SK-N-MC (cell line): Measurements from ENCODE around the gene CILP.

ENCODE experiments used
- DNase-seq: peaks from one replicate; pipeline ENCODE4 v3.0.0-alpha.2; 2011; ENCODE audit warnings: low read depth, low spot score
- H3K27ac ChIP-seq: fragments of 200-600 bp; sonication (generic); 2 replicates; pipeline ENCODE4 v1.5.1; 2016; ENCODE audit warnings: mixed run types
- H3K36me3 ChIP-seq: fragments of 200-600 bp; sonication (generic); 2 replicates; pipeline ENCODE4 v1.6.1; 2017; ENCODE audit warnings: antibody characterized with exemption, low read length, mixed read lengths; ENCODE audit not compliant: insufficient read depth
- H3K4me3 ChIP-seq: fragments of 200-600 bp; sonication (generic); 2 replicates; pipeline ENCODE4 v1.5.1; 2016
- H3K9ac ChIP-seq: fragments of 200-600 bp; sonication (generic); 2 replicates; pipeline ENCODE4 v1.8.0; 2017; ENCODE audit warnings: mixed run types, mixed read lengths; ENCODE audit not compliant: insufficient read length
- H3K9me3 ChIP-seq: fragments of 200-600 bp; sonication (generic); 2 replicates; pipeline ENCODE4 v1.6.1; 2017; ENCODE audit warnings: low read depth, mild to moderate bottlenecking, antibody characterized with exemption, low read length, moderate library complexity, mixed read lengths
- EZH2 ChIP-seq: fragments of 200-600 bp; sonication (generic); IDR thresholded peaks from one replicate; pipeline ENCODE4 v1.6.1; 2017; ENCODE audit warnings: antibody characterized with exemption
- FOXP2 ChIP-seq: optimal IDR thresholded peaks from 2 replicates; pipeline ENCODE3; 2011; ENCODE audit warnings: mild to moderate bottlenecking, moderate library complexity; ENCODE audit not compliant: insufficient read depth; ENCODE audit errors: extremely low read length, control extremely low read depth
- POLR2AphosphoS5 ChIP-seq: IDR thresholded peaks from 2 replicates; pipeline ENCODE4 v1.6.1; 2012; ENCODE audit warnings: mild to moderate bottlenecking, low read depth, low read length, borderline replicate concordance

The CILP gene

DNA sequence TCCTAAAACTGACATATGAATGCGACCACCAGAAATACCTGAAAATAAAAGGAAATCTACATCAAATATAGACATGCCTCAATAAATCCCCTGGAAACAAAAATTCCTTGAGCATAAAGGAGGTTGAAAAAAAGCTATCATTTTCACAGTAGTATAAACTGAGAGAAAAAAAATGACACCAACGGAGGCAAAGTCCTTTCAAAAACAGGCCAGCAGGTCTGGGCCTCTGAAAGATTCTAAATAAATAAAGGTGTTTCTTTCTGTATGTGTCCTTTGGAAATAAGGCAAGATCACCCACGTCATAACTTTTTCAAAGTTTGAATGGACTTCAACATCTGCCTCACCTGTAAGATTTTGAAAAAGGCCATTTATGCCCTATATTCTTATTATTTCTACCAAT is 31.1 kb downstream of the CILP start:
- TF ChIP-seq FOXP2 (no peak), POLR2AphosphoS5 (no peak), EZH2 (no peak)
- Histone ChIP-seq H3K9me3 (no peaks in the 10 kb centered on the region), H3K27ac (no peak overlapping the region), H3K4me3 (no peak overlapping the region), H3K36me3 (peaks cover 54% of the 10 kb centered on the region), H3K9ac (no peak overlapping the region)
- DNase-seq = no peak

DNA sequence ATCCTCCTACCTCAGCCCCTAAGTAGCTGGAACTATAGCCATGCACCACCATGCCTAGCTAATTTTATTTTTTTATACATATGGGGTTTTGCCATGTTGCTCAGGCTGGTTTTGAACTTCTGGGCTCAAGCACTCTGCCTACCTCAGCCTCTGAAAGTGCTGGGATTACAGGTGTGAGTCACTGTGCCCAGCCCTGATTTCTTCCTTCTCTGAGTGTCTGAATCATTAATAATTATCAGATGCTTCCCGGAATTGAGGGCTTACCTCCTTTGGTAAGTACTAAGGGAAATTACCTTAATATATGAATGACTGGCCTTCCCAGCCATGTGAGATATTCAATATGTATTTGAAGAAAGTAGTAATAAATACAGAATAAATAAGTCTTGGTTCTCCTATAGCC is 33.4 kb downstream of the CILP start:
- no peak for DNase-seq
- Histone ChIP-seq H3K36me3 (peaks cover 67% of the 10 kb centered on the region), H3K9me3 (no peaks in the 10 kb centered on the region), H3K27ac (no peak overlapping the region), H3K9ac (no peak overlapping the region), H3K4me3 (no peak overlapping the region)
- no peak for TF ChIP-seq POLR2AphosphoS5
- TF ChIP-seq EZH2 = no peak
- no peak for TF ChIP-seq FOXP2

DNA sequence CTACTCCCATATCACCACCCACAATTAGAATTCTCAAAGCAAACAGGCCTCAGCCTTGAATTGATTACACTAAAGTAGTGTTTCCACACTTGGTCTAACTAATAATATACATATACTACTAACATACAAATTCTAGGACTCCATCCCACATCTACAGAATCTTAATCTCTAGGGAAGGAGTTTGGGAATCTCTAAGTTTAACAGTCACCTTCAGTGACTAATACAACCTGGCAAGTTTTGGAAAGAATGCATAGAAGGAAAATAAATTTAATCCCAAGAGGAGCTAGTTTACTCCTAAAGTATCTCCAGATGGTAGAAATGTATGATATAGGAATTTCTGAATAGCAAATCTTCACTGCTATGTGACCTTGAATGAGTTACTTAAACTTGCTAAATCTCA is 35.2 kb downstream of the CILP start:
- TF ChIP-seq POLR2AphosphoS5 (no peak), FOXP2 (no peak), EZH2 (no peak)
- DNase-seq = no peak
- no peaks in the 10 kb centered on the region for H3K9me3 ChIP-seq
- peak overlapping the region; percentile 14; the same call in 1 of the 2 replicates for H3K27ac ChIP-seq
- no peak overlapping the region for H3K9ac ChIP-seq
- no peak overlapping the region for H3K4me3 ChIP-seq
- peaks cover 85% of the 10 kb centered on the region for H3K36me3 ChIP-seq

DNA sequence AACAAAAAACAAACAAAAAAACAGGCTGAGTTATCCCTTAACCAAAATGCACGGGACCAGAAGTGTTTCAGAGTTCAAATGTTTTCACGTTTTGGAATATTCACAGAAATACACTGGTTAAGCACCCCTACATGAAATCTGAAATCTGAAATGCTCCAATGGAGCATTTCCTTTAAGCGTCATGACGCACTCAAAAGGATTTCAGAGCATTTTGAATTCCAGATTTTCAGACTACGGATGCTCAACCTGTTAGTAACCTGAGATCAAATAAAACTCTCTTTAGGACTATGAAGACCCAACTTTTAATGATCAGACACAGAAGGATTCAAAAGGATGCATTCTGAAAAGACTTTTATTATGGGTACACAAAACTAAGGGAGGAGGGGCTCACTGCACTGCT is 35.8 kb downstream of the CILP start:
- H3K9ac ChIP-seq = no peak overlapping the region
- no peak overlapping the region for H3K4me3 ChIP-seq
- peaks cover 82% of the 10 kb centered on the region for H3K36me3 ChIP-seq
- H3K9me3 ChIP-seq = no peaks in the 10 kb centered on the region
- DNase-seq = no peak
- H3K27ac ChIP-seq = peak overlapping the region; percentile 14; the same call in 1 of the 2 replicates
- TF ChIP-seq POLR2AphosphoS5 = no peak
- TF ChIP-seq FOXP2 = no peak
- no peak for TF ChIP-seq EZH2

DNA sequence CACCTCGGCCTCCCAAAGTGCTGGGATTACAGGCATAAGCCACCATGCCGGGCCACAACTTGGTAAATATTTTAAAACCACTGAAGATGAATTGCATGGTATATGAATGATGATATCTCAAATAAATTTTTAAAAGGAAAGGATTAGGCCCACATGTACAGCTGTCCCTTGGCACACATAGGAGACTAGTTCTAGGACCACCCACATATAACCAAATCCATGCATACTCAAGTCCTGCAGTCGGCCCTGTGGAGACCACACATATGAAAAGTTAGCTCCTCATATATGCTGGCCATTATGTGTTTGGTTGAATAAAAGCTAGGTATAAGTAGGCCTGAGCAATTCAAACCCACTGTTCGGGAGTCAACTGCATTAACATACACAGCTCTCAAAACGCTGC is 36.8 kb downstream of the CILP start:
- no peak for TF ChIP-seq POLR2AphosphoS5
- no peak for TF ChIP-seq EZH2
- TF ChIP-seq FOXP2 = no peak
- H3K9me3 ChIP-seq = no peaks in the 10 kb centered on the region
- H3K4me3 ChIP-seq = no peak overlapping the region
- H3K27ac ChIP-seq = no peak overlapping the region
- no peak for DNase-seq
- H3K36me3 ChIP-seq = peaks cover 78% of the 10 kb centered on the region
- no peak overlapping the region for H3K9ac ChIP-seq

DNA sequence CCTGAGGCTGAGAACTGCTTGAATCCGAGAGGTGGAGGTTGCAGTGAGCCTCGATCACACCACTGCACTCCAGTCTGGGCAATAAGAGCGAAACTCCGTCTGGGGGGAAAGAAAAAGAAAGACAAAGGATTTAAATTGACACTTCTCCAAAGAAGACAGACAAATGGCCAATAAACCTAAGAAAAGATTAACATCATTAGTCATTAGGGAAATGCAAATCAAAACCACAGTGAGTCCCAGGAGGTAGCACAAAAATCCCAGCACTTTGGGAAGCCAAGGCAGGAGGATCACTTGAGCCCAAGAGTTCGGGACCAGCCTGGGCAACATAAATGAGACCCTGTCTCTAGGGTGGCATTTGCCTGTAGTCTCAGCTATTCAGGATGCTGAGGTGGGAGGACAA is 38.7 kb downstream of the CILP start:
- Histone ChIP-seq H3K9me3 (no peaks in the 10 kb centered on the region), H3K9ac (no peak overlapping the region), H3K27ac (no peak overlapping the region), H3K36me3 (peaks cover 64% of the 10 kb centered on the region), H3K4me3 (no peak overlapping the region)
- no peak for DNase-seq
- TF ChIP-seq FOXP2 = no peak
- no peak for TF ChIP-seq EZH2
- TF ChIP-seq POLR2AphosphoS5 = no peak

DNA sequence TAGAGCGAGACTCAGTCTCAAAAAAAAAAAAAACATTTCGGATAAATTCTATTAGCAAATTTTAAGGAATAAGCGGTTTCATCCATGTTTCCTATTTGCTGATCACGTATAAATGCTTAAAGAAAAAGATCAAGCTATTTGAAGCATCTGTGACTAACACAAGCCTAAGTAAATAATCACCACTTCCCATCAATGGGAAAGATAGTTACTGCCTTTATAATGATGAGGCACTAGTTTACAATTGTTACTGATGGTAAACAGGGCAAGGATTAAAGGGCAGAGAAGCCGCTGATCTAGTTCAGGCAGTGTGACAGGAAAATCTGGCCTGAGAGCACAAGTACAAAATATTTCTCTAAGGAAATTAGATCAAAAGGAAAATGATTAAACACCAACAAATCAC is 39.8 kb downstream of the CILP start:
- no peak overlapping the region for H3K9ac ChIP-seq
- H3K9me3 ChIP-seq = no peaks in the 10 kb centered on the region
- DNase-seq = no peak
- H3K27ac ChIP-seq = no peak overlapping the region
- no peak for TF ChIP-seq EZH2
- no peak for TF ChIP-seq POLR2AphosphoS5
- no peak for TF ChIP-seq FOXP2
- peaks cover 61% of the 10 kb centered on the region for H3K36me3 ChIP-seq
- H3K4me3 ChIP-seq = no peak overlapping the region

DNA sequence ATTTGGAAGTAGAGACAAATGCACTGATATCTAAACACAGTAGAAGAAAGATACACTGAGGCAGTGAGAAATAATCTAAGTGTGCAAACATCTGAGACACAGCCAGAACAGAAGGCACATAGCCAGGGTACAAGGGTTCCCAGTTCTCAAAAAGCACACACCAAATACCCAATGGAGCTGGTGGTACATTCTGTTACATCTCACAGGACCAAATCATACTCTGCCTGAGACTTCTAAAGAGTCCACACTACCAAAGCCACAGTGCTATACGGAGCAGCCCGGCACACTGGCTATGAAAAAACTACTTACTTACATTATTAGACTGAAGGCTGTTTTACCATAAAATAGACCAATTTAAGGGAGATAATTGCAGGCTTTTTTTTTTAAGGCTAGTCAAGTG is 45.4 kb downstream of the CILP start:
- Histone ChIP-seq H3K9me3 (no peaks in the 10 kb centered on the region), H3K4me3 (no peak overlapping the region), H3K27ac (0 out of 2 replicates have a peak overlapping the region, but pooled peaks have one; percentile 65), H3K9ac (no peak overlapping the region), H3K36me3 (peaks cover 39% of the 10 kb centered on the region)
- TF ChIP-seq EZH2 = no peak
- no peak for TF ChIP-seq FOXP2
- no peak for TF ChIP-seq POLR2AphosphoS5
- no peak for DNase-seq

DNA sequence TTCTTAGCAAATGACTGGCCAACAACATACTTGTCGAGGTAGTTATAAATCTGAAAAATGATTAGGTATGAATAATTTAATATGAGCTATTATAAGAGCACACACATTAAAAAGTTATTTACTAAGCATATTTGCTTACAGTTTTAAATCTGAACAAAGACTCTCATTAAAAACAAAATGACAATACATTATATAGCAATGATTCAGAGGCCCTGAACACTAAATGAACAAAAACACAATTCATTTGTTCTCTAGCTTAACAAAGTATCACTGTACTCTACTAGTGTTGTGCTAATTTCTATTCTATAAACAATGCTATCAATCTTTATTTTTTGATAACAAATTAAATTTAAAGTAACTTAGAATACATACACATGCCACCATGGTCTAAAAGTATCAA is 47.1 kb downstream of the CILP start:
- DNase-seq = no peak

More for the DNA sequence above, 47.1 kb downstream of the CILP start:
- Histone ChIP-seq H3K4me3 (no peak overlapping the region), H3K9ac (no peak overlapping the region), H3K9me3 (no peaks in the 10 kb centered on the region), H3K36me3 (peaks cover 30% of the 10 kb centered on the region), H3K27ac (no peak overlapping the region)
- TF ChIP-seq POLR2AphosphoS5 (no peak), FOXP2 (no peak), EZH2 (no peak)
